IPS-15b (cell line): ENCODE measurements around the gene ADAM30.

ENCODE experiments used
- H3K27me3 ChIP-seq: one replicate; pipeline ENCODE4 v1.6.1; 2013; ENCODE audit warnings: low read length; ENCODE audit not compliant: control insufficient read depth, insufficient read depth
- H3K36me3 ChIP-seq: one replicate; pipeline ENCODE4 v1.6.1; 2013; ENCODE audit warnings: low read length; ENCODE audit not compliant: control insufficient read depth, insufficient read depth
- H3K4me1 ChIP-seq: one replicate; pipeline ENCODE4 v1.6.1; 2013; ENCODE audit warnings: mild to moderate bottlenecking, low read length; ENCODE audit not compliant: control insufficient read depth, insufficient read depth
- H3K4me3 ChIP-seq: one replicate; pipeline ENCODE4 v1.5.1; 2013; ENCODE audit warnings: low read depth, low read length
- H3K9ac ChIP-seq: one replicate; pipeline ENCODE4 v1.6.1; 2013; ENCODE audit warnings: low read depth, mild to moderate bottlenecking, low read length
- H3K9me3 ChIP-seq: one replicate; pipeline ENCODE4 v1.6.1; 2013; ENCODE audit warnings: mild to moderate bottlenecking, low read length; ENCODE audit not compliant: control insufficient read depth, insufficient read depth

The ADAM30 gene

GRCh38 chr1:119906927-119907652 is 10.8 kb upstream of the ADAM30 start:
- H3K36me3 ChIP-seq: no peaks in the 10 kb centered on the region
- H3K4me3 ChIP-seq: no peak overlapping the region
- no peaks in the 10 kb centered on the region for H3K9me3 ChIP-seq
- no peaks in the 10 kb centered on the region for H3K27me3 ChIP-seq
- no peak overlapping the region for H3K9ac ChIP-seq
- H3K4me1 ChIP-seq: peaks cover 4% of the 10 kb centered on the region

GRCh38 chr1:119903443-119903835 is 7.1 kb upstream of the ADAM30 start:
- no peak overlapping the region for H3K9ac ChIP-seq
- H3K36me3 ChIP-seq: no peaks in the 10 kb centered on the region
- no peaks in the 10 kb centered on the region for H3K27me3 ChIP-seq
- no peak overlapping the region for H3K4me3 ChIP-seq
- H3K4me1 ChIP-seq: no peaks in the 10 kb centered on the region
- no peaks in the 10 kb centered on the region for H3K9me3 ChIP-seq

- H3K9me3 ChIP-seq: no peaks in the 10 kb centered on the region
- H3K4me3 ChIP-seq: no peak overlapping the region
- H3K27me3 ChIP-seq: peaks cover 2% of the 10 kb centered on the region
- no peaks in the 10 kb centered on the region for H3K36me3 ChIP-seq
- H3K9ac ChIP-seq: no peak overlapping the region
- H3K4me1 ChIP-seq: no peaks in the 10 kb centered on the region
Measured at GRCh38 chr1:119902775-119903442, 6.6 kb upstream of the ADAM30 start.

GRCh38 chr1:119898981-119899720 is 2.8 kb upstream of the ADAM30 start:
- no peak overlapping the region for H3K9ac ChIP-seq
- no peak overlapping the region for H3K4me3 ChIP-seq
- peaks cover 15% of the 10 kb centered on the region for H3K27me3 ChIP-seq
- H3K9me3 ChIP-seq: no peaks in the 10 kb centered on the region
- no peaks in the 10 kb centered on the region for H3K36me3 ChIP-seq
- no peaks in the 10 kb centered on the region for H3K4me1 ChIP-seq

- Histone ChIP-seq H3K4me3 (no peak overlapping the region), H3K27me3 (peaks cover 15% of the 10 kb centered on the region), H3K36me3 (no peaks in the 10 kb centered on the region), H3K9ac (no peak overlapping the region), H3K4me1 (no peaks in the 10 kb centered on the region), H3K9me3 (no peaks in the 10 kb centered on the region)
Measured at GRCh38 chr1:119898530-119898929, 2.2 kb upstream of the ADAM30 start.

- Histone ChIP-seq H3K4me3 (no peak overlapping the region), H3K27me3 (peaks cover 15% of the 10 kb centered on the region), H3K9me3 (no peaks in the 10 kb centered on the region), H3K36me3 (no peaks in the 10 kb centered on the region), H3K9ac (no peak overlapping the region), H3K4me1 (no peaks in the 10 kb centered on the region)
Measured at GRCh38 chr1:119895102-119895501, 1.2 kb downstream of the ADAM30 start.

GRCh38 chr1:119893827-119894700 is 2.3 kb downstream of the ADAM30 start:
- H3K4me1 ChIP-seq: no peaks in the 10 kb centered on the region
- no peaks in the 10 kb centered on the region for H3K36me3 ChIP-seq
- no peaks in the 10 kb centered on the region for H3K9me3 ChIP-seq
- H3K9ac ChIP-seq: no peak overlapping the region
- H3K27me3 ChIP-seq: peaks cover 15% of the 10 kb centered on the region
- H3K4me3 ChIP-seq: no peak overlapping the region

GRCh38 chr1:119893238-119893791 is 3.0 kb downstream of the ADAM30 start:
- H3K9ac ChIP-seq: no peak overlapping the region
- no peak overlapping the region for H3K4me3 ChIP-seq
- H3K27me3 ChIP-seq: peaks cover 15% of the 10 kb centered on the region
- H3K36me3 ChIP-seq: no peaks in the 10 kb centered on the region
- no peaks in the 10 kb centered on the region for H3K4me1 ChIP-seq
- H3K9me3 ChIP-seq: no peaks in the 10 kb centered on the region

GRCh38 chr1:119891386-119891785 is 4.9 kb downstream of the ADAM30 start:
- no peak overlapping the region for H3K9ac ChIP-seq
- H3K27me3 ChIP-seq: peaks cover 5% of the 10 kb centered on the region
- no peaks in the 10 kb centered on the region for H3K4me1 ChIP-seq
- H3K4me3 ChIP-seq: no peak overlapping the region
- no peaks in the 10 kb centered on the region for H3K9me3 ChIP-seq
- no peaks in the 10 kb centered on the region for H3K36me3 ChIP-seq

GRCh38 chr1:119888476-119888875 is 7.8 kb downstream of the ADAM30 start:
- Histone ChIP-seq H3K9me3 (no peaks in the 10 kb centered on the region), H3K9ac (no peak overlapping the region), H3K4me1 (no peaks in the 10 kb centered on the region), H3K27me3 (no peaks in the 10 kb centered on the region), H3K4me3 (no peak overlapping the region), H3K36me3 (no peaks in the 10 kb centered on the region)

GRCh38 chr1:119887427-119887826 is 8.9 kb downstream of the ADAM30 start:
- H3K9ac ChIP-seq: no peak overlapping the region
- no peaks in the 10 kb centered on the region for H3K4me1 ChIP-seq
- no peaks in the 10 kb centered on the region for H3K9me3 ChIP-seq
- no peaks in the 10 kb centered on the region for H3K36me3 ChIP-seq
- no peaks in the 10 kb centered on the region for H3K27me3 ChIP-seq
- H3K4me3 ChIP-seq: no peak overlapping the region
